ENCODE data around the gene FAM163B. TPM values are rescaled to one million over a fixed set of nuclear protein-coding genes. Genes with fewer than 3 reads are reported as not detected.

Gene FAM163B
- polyA plus RNA-seq, 3 donors = 0.25 to 0.38 (median 0.33) TPM

- DNase-seq = no peak
Measured at GRCh38 chr9:133582501-133583045, 26.6 kb downstream of the FAM163B start.

- no peak for DNase-seq
Measured at GRCh38 chr9:133581513-133582343, 27.5 kb downstream of the FAM163B start.

GRCh38 chr9:133581011-133581410 is 28.2 kb downstream of the FAM163B start:
- DNase-seq = no peak

GRCh38 chr9:133580419-133580738 is 28.8 kb downstream of the FAM163B start:
- DNase-seq = no peak

GRCh38 chr9:133579601-133580418 is 29.4 kb downstream of the FAM163B start:
- no peak for DNase-seq

GRCh38 chr9:133578524-133579441 is 30.4 kb downstream of the FAM163B start:
- no peak for DNase-seq

- DNase-seq = no peak
Measured at GRCh38 chr9:133577737-133578112, 31.5 kb downstream of the FAM163B start.

GRCh38 chr9:133576875-133577736 is 32.1 kb downstream of the FAM163B start:
- DNase-seq = no peak

GRCh38 chr9:133576031-133576874 is 32.9 kb downstream of the FAM163B start:
- DNase-seq = no peak

GRCh38 chr9:133575186-133576030 is 33.8 kb downstream of the FAM163B start:
- no peak for DNase-seq

GRCh38 chr9:133574771-133575170 is 34.4 kb downstream of the FAM163B start:
- no peak for DNase-seq

GRCh38 chr9:133573791-133574515 is 35.2 kb downstream of the FAM163B start:
- no peak for DNase-seq

GRCh38 chr9:133572821-133573361 is 36.3 kb downstream of the FAM163B start:
- DNase-seq = no peak

GRCh38 chr9:133571896-133572595 is 37.1 kb downstream of the FAM163B start:
- no peak for DNase-seq

- no peak for DNase-seq
Measured at GRCh38 chr9:133571391-133571890, 37.7 kb downstream of the FAM163B start.

- no peak for DNase-seq
Measured at GRCh38 chr9:133570691-133571080, 38.5 kb downstream of the FAM163B start.
